COLO668 (cell line): ENCODE results near the gene DLL4.

Experiments used
- DNase-seq: peaks from one replicate; lab custom pipeline; 2025; ENCODE audit not compliant: unreplicated experiment; lab: John Stamatoyannopoulos, UW

The DLL4 gene

DNA sequence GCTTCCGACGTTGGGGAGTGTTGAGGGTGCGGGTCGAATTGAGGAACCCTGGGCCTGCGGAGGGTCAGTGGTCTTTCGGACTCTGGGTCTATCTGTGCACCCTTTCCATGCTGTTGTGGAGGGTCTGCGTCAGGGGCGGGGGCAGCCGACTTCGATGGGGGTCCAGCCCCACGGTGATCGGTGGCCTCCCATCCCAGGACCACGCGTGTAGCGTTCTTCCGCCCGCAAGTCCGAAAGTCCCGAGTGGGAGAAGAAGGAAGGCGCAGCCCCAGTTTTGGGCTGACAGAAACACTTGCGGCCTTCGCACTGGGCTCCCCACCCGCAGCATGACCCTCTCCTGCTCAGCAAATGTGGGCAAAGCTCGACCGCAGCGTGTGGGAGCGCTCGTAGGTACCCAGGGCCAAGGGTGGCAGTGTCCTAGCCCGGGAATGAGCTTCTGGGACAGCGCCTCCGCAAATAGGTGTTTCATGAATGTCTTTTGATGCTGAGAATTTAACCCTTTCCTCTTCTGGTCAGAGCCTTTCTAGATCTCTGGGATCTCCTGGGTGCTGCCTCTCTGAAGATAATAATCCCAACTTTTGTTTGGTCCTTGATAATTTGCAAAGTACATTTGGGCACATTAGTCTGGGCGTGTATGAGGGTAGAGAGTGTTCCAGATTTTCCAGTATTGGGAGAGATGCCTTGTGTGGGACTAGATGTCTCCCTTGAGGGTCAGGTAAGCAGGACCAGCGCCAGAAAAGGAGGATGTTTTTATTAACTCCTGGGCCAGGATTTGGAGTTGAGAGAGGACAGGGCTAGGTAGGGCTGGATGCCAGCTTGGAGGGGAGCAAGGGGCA is 2.3 kb upstream of the DLL4 start:
- DNase-seq, result peak; percentile 43

DNA sequence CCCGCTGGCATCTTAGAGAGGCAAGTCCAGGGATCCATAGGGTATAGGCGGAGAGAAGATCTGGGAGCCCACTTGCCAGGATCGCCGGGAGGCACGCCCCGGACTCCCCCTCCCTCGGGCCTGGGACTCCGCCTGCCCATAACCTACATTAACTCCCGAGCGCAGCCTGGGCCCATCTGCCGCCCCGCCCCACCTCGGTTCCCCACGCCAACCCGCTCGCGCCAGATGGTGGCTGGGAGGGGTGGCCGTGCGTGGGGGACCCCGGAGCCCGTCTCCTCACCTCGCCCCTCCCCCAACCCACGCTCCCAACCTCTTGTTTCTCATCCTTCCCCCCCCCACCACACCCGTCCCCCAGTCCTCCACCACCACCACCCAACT is 1.7 kb upstream of the DLL4 start:
- DNase-seq, result peak; percentile 87

DNA sequence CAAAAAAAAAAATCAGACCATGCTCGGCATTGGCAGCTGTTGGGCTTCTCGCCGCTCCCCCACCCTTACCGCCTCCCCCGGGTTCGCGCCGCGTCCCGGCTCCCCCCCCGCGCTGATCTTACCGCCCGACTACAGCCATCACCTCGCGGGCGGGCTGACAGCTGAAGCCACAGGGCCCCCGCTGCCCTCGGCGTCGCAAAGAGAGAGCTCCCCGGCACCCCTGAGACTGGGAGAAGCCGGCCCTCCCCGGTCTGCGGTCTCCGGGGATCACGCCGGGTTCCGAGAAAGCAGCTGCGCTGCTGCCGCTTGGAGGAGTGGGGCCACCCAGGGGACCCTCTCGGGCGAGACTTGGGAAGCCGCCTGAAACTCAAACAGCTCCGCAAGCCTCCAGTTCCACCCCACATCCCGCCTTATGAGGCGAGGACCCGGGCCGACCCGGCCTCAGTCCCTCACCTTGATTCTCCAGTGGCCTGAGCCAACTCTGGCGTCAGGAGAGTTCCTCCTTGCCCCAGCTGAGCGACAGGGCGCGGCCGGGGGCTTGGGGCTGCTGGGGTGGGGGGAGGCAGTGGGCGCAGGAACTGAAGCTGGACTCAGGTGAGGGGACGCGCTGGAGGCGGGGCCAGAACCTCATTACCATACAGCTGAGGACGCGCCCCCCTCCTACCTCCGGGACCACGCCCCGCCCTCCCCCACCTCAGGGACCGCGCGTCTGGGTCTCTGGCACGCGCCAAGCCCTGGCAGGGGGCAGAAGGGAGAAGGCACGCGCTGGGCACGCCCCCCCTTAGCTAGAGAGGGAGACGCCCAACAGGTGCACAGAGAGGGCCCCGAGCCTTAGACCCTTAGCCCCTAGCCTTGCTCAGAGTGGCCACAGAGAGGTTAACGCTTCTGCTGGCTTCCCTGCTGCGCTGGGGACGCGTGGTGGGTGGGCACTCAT is 1.0 kb upstream of the DLL4 start:
- DNase-seq, result peak; percentile 98

DNA sequence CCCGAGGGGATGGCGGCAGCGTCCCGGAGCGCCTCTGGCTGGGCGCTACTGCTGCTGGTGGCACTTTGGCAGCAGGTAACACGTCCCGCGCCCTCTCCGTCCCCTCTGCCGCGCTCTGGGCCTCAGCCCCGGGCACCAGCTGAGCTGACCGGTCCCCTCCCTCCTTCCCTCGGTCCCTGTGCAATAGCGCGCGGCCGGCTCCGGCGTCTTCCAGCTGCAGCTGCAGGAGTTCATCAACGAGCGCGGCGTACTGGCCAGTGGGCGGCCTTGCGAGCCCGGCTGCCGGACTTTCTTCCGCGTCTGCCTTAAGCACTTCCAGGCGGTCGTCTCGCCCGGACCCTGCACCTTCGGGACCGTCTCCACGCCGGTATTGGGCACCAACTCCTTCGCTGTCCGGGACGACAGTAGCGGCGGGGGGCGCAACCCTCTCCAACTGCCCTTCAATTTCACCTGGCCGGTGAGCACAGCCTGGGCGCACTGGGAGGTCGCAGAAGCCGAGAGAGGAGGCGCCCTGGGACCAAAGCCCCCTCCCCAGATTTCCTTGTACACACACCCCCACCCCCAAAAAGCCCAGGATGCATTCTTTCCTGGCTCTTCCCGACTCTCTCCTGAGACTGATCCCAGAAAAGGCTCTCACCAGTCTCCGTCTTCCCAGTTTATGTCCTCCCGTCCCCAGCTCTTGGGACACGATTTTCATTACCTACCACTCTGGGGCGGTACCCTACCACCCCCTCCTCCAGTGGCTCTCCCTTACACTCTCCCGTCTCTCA is 705 bp downstream of the DLL4 start:
- DNase-seq, result peak; percentile 74

DNA sequence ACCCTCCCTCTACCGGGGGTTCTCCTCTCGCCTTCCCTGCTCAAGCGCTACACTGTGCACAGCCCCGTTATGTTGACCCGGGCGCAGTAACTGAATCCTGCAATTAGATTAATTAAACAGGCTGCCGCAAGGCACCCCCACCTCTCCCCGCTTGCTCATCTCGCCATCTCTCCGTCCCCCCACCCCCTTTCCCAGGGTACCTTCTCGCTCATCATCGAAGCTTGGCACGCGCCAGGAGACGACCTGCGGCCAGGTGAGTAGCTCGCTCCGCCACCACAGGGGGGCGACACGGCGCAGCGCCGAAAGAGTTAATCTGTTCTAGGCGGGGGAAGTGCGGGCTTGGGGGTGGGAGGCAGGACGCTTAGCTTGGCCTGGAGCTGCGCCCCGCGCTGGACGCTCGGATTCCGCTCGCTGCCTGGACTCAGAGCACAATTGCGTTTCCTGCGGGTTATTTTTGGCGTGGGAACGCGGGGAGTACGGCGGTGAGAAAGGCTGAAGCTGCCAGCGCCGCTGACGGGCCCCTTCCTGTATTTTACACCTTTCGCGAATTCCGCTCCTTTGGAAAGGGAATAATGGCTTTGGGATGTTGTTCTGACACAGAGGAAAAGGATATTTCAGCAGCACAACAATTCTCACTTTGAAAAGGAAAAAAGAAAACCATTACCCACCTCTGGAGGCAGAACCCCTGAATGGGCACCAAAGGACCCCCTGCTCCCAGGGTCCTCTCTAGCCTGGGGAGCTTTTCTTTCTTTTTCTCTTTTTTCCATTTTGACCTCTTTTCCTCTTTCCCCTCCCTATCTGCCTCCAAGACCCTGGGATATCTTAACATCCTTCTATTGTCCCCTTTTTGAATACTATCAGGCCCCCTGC is 1.5 kb downstream of the DLL4 start:
- peak; percentile 91 for DNase-seq

DNA sequence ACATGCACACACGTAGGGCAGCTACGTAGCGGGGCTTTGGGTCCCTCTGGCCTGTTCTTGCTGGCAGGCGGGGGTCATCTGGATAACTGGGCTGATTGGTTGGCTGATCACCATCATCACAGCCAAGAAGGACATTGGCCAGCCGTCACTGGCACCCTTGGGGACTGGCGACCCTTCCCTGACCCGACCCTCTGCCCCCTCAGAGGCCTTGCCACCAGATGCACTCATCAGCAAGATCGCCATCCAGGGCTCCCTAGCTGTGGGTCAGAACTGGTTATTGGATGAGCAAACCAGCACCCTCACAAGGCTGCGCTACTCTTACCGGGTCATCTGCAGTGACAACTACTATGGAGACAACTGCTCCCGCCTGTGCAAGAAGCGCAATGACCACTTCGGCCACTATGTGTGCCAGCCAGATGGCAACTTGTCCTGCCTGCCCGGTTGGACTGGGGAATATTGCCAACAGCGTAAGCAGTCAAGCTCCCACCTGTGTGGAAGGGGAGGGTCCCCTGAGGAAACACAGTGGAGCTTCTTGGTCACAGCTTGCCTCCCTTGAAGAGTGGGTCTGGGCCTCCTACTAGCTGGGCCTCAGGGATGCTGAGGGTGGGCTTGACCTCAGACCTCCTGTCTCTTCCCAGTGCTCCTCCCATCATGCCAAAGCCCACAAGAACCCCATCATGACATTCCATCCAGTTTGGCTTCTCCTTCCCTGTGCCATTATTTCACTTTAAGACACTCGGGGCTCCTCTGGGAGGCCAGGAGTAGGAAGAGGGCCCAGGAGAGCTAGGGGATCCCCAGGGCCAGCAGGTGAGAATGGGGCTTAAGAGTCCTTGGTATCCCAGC is 2.4 kb downstream of the DLL4 start:
- DNase-seq, result no peak

DNA sequence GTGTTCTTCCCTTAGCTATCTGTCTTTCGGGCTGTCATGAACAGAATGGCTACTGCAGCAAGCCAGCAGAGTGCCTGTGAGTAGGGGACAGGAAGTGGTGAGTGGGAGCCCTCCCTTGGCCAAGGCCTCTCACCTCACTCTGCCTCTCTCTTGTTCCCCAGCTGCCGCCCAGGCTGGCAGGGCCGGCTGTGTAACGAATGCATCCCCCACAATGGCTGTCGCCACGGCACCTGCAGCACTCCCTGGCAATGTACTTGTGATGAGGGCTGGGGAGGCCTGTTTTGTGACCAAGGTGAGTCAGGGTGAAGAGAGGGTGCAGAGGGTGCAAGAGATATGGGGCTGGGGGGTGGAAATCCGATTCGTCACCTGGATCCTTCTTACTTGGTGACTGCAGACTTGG is 3.0 kb downstream of the DLL4 start:
- peak; percentile 87 for DNase-seq

DNA sequence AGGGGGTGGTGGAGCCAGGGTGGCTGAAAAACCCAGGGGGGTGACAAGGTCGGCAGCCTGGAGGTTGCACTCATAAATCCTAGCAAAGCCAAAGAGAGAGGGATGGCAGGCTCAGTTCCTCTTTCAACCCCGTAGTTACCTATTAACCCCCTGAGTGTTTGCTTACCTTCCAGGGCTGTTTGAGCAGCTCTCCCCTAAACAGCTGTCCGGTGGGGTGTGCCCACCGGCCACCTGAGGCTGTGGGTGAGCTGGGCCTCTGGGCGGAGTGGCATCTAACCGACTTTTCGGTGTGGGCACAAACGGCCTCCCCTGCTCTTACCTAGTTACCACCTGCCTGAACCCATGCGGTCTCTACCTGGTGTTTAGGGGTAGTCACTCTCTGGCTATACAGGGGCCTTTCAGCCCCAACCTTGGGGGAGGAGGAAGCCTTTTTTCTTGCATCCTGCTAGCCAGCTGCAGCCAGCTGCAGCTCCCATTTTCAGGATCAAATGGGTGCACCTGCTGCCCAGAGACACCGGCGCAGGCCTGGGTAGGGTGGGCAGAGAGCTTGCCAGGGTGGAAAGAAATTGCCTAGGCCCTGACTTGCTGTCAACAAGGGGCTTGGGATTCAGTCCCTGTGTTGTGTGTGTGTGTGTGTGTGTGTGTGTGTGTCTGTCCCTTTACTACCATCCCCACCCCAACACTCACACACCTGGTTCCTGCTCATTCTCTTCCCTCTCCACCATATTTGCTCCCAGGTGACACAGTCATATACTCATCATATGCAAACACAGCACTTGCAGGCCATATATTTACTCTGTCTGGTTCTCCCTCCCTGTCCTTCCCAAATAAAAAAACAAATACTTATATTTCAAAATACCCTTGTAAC is 3.7 kb downstream of the DLL4 start:
- peak; percentile 88 for DNase-seq

DNA sequence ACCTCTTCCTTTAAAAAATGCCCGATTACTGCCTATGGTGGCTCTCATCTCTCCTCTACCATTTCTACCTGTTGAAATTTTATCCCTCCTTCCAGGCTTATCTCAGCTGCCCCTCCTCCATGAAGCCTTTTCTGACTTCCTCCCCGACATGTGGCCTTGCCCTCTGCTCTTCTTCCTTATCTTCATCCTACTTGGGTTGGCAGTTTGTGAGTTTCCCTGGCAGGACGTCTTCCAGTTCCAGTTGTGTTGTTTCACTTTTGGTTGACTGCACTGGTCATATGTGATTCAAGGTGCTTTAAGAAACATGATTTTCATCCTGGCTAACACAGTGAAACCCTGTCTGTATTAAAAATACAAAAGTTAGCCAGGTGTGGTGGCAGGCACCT is 4.4 kb downstream of the DLL4 start:
- no peak for DNase-seq

DNA sequence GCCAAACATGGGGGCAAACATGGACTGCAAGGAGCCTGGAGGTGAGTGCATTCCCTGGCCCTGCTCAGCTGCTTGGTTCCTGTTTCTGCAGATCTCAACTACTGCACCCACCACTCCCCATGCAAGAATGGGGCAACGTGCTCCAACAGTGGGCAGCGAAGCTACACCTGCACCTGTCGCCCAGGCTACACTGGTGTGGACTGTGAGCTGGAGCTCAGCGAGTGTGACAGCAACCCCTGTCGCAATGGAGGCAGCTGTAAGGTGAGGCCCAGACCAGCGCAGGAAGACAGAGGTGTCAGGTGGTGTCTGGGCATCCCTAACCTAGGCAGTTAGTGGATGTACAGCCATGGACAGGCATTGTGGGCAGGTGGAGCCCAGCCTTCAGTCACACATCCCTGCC is 5.3 kb downstream of the DLL4 start:
- peak; percentile 74 for DNase-seq

DNA sequence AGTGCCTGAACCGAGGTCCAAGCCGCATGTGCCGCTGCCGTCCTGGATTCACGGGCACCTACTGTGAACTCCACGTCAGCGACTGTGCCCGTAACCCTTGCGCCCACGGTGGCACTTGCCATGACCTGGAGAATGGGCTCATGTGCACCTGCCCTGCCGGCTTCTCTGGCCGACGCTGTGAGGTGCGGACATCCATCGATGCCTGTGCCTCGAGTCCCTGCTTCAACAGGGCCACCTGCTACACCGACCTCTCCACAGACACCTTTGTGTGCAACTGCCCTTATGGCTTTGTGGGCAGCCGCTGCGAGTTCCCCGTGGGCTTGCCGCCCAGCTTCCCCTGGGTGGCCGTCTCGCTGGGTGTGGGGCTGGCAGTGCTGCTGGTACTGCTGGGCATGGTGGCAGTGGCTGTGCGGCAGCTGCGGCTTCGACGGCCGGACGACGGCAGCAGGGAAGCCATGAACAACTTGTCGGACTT is 7.1 kb downstream of the DLL4 start:
- DNase-seq, result no peak

DNA sequence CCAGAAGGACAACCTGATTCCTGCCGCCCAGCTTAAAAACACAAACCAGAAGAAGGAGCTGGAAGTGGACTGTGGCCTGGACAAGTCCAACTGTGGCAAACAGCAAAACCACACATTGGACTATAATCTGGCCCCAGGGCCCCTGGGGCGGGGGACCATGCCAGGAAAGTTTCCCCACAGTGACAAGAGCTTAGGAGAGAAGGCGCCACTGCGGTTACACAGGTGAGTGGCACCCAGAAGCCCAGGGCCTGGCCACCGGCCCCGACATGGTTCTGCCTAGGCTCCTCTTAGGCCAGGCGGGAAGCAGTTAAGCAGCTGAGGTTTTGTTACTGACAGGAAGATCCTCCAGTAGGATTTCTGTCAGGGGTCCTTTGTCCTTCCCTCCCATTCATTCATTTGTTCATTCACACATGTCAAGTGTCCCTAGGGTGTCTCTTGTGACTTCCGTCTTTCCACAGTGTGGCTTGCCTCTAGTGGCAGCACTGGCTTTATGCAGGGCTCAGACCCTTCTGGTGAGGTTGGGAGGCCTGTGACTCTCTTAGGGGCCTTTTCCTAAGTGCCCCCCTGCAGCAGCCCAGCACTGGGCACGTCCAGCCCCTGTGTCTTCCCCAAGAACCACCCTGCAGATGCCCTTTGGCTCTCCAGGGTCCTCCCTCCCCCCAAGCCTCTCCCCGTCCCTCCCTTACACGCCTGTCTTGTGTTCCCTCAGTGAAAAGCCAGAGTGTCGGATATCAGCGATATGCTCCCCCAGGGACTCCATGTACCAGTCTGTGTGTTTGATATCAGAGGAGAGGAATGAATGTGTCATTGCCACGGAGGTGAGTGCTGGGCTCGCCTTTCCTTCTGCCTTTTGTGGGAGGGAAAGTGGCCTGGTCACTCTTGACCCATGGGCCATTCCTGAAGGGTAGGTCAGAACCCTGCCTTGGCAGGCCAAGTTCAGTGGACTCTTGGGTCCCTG is 7.8 kb downstream of the DLL4 start:
- DNase-seq, result peak; percentile 49

DNA sequence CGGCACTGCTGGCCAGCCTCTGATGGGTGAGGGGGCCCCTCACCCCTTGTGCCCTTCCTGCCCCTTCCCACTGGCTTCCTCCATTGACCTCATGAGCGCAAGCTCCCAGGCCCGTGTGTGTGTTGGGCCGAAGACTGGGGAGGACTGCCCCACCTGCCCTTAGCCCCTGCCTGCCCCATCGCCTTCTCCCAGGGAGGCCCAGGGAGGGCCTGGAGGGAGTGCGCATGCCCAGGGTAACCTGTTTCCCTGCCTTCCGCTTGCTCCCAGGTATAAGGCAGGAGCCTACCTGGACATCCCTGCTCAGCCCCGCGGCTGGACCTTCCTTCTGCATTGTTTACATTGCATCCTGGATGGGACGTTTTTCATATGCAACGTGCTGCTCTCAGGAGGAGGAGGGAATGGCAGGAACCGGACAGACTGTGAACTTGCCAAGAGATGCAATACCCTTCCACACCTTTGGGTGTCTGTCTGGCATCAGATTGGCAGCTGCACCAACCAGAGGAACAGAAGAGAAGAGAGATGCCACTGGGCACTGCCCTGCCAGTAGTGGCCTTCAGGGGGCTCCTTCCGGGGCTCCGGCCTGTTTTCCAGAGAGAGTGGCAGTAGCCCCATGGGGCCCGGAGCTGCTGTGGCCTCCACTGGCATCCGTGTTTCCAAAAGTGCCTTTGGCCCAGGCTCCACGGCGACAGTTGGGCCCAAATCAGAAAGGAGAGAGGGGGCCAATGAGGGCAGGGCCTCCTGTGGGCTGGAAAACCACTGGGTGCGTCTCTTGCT is 8.8 kb downstream of the DLL4 start:
- peak; percentile 54 for DNase-seq

DNA sequence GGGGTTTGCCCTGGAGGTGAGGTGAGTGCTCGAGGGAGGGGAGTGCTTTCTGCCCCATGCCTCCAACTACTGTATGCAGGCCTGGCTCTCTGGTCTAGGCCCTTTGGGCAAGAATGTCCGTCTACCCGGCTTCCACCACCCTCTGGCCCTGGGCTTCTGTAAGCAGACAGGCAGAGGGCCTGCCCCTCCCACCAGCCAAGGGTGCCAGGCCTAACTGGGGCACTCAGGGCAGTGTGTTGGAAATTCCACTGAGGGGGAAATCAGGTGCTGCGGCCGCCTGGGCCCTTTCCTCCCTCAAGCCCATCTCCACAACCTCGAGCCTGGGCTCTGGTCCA is 9.4 kb downstream of the DLL4 start:
- DNase-seq, result no peak

DNA sequence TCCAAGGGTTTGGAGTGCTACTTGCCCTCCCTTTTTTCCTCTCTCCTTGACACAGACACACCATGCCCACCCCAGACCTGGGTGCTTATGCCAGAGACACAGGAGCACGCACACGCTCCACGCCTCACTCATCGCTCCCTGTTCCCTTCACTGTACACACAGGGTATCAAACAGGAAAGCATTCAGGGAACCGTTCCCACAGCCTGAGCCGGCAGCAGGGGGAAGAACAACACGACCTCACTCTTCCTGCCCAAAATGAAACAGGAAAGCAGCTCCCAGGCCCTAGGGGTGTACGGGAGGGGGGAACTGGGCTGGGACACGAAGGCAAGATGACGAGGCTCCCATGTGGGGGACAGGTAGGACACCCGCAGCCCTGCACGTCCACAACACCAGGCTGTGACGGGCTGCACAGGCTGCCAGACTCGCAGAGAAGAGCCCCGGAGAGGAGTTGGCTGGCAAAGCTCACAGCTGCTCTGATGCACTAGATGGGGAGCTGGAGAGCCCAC is 11.2 kb downstream of the DLL4 start:
- peak; percentile 38 for DNase-seq

DNA sequence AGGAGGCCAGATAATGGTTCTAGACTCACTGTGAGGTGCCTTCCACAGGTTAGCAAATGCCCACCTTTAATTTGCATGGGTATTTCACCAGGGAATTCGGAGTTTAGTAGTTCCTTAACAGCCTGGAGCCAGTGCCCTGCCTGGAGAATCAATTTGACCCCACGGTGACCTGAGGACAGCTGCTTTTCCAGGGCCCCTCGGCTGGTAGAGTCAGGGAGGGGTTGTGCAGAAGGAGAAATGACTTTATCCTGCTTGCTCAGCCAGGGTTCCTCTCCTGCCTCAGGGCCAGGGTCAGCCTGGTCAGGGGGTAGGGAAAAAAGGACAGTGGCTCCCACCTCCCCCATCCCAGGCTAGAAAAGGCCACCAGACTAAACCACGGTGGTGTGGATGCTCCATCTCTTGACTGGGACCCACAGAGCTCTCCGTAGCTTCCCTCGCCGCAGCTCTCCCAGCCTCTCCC is 12.0 kb downstream of the DLL4 start:
- no peak for DNase-seq
